GM23338 (cell line): ENCODE measurements around the gene PTGDR2.

Experiments
- CREB1 ChIP-seq: fragments of 250-450 bp; sonication (Bioruptor Pico); IDR thresholded peaks from 2 replicates; pipeline ENCODE4 v1.5.0; 2020; ENCODE audit warnings: low read depth, mild to moderate bottlenecking, moderate library complexity
- EZH2 ChIP-seq: fragments of 200-600 bp; sonication (generic); IDR thresholded peaks from one replicate; pipeline ENCODE4 v1.8.0; 2017; ENCODE audit warnings: antibody characterized with exemption, mild to moderate bottlenecking, low read depth; ENCODE audit not compliant: unreplicated experiment
- EZH2phosphoT487 ChIP-seq: fragments of 200-600 bp; sonication (generic); IDR thresholded peaks from one replicate; pipeline ENCODE4 v1.8.1; 2018; ENCODE audit warnings: antibody characterized with exemption; ENCODE audit not compliant: unreplicated experiment
- NANOG ChIP-seq: IDR thresholded peaks from 2 replicates; pipeline ENCODE4 v1.6.1; 2016; ENCODE audit warnings: antibody characterized with exemption, borderline replicate concordance
- POLR2AphosphoS5 ChIP-seq: IDR thresholded peaks from 2 replicates; pipeline ENCODE4 v1.6.1; 2016; ENCODE audit warnings: antibody characterized with exemption, low read depth
- ZNF114 ChIP-seq: fragments of 250-450 bp; sonication (Bioruptor Pico); IDR thresholded peaks from 2 replicates; pipeline ENCODE4 v1.5.0; 2020; ENCODE audit warnings: mild to moderate bottlenecking, moderate library complexity
- TF ChIP-seq, protein P1 (sequence below), 2 experiments: fragments of 200-600 bp in 1 of 2; sonication (generic) in 1 of 2; conservative IDR thresholded peaks; 2 replicates each; pipeline versions ENCODE4 v1.5.1 to v1.6.1; 2016 to 2017; ENCODE audit warnings: antibody characterized with exemption in 2 of 2, low read depth in 2 of 2, mild to moderate bottlenecking in 2 of 2, moderate library complexity in 1 of 2
- TF ChIP-seq, protein P2 (sequence below): IDR thresholded peaks from one replicate; pipeline ENCODE4 v1.6.1; 2018; ENCODE audit warnings: antibody characterized with exemption; ENCODE audit not compliant: unreplicated experiment
- TF ChIP-seq, protein P3 (sequence below): fragments of 250-450 bp; sonication (Bioruptor Pico); IDR thresholded peaks from 2 replicates; pipeline ENCODE4 v1.5.0; 2020; ENCODE audit warnings: mild to moderate bottlenecking, moderate library complexity
- TF ChIP-seq, protein P4 (sequence below): IDR thresholded peaks from 2 replicates; pipeline ENCODE4 v1.6.1; 2016; ENCODE audit warnings: antibody characterized with exemption

DNA sequence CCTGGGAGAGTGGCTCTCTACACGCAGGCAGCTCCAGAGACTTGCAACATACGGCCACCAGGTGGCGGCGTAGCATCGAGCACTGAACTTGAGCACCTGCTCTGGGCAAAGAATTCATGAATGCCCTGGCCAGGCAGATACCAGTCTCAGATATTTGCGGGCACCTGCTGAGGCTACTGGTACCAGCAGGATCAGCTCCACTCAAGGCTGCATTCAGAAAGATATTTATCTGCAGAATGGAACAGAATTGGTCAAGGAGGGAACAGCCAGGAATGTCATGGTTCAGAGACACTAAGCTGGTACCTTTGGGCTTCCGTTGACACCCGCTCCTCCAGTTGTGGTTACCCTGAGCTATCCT lies 24.6 kb downstream of the PTGDR2 start:
- TF ChIP-seq, protein P1, sequence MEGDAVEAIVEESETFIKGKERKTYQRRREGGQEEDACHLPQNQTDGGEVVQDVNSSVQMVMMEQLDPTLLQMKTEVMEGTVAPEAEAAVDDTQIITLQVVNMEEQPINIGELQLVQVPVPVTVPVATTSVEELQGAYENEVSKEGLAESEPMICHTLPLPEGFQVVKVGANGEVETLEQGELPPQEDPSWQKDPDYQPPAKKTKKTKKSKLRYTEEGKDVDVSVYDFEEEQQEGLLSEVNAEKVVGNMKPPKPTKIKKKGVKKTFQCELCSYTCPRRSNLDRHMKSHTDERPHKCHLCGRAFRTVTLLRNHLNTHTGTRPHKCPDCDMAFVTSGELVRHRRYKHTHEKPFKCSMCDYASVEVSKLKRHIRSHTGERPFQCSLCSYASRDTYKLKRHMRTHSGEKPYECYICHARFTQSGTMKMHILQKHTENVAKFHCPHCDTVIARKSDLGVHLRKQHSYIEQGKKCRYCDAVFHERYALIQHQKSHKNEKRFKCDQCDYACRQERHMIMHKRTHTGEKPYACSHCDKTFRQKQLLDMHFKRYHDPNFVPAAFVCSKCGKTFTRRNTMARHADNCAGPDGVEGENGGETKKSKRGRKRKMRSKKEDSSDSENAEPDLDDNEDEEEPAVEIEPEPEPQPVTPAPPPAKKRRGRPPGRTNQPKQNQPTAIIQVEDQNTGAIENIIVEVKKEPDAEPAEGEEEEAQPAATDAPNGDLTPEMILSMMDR (conservative IDR thresholded peaks at IDR 0.05; ENCODE audit: low read depth in 2 of 2) = peak; percentile 93
- TF ChIP-seq, protein P2, sequence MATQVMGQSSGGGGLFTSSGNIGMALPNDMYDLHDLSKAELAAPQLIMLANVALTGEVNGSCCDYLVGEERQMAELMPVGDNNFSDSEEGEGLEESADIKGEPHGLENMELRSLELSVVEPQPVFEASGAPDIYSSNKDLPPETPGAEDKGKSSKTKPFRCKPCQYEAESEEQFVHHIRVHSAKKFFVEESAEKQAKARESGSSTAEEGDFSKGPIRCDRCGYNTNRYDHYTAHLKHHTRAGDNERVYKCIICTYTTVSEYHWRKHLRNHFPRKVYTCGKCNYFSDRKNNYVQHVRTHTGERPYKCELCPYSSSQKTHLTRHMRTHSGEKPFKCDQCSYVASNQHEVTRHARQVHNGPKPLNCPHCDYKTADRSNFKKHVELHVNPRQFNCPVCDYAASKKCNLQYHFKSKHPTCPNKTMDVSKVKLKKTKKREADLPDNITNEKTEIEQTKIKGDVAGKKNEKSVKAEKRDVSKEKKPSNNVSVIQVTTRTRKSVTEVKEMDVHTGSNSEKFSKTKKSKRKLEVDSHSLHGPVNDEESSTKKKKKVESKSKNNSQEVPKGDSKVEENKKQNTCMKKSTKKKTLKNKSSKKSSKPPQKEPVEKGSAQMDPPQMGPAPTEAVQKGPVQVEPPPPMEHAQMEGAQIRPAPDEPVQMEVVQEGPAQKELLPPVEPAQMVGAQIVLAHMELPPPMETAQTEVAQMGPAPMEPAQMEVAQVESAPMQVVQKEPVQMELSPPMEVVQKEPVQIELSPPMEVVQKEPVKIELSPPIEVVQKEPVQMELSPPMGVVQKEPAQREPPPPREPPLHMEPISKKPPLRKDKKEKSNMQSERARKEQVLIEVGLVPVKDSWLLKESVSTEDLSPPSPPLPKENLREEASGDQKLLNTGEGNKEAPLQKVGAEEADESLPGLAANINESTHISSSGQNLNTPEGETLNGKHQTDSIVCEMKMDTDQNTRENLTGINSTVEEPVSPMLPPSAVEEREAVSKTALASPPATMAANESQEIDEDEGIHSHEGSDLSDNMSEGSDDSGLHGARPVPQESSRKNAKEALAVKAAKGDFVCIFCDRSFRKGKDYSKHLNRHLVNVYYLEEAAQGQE = no peak
- no peak for TF ChIP-seq EZH2phosphoT487
- no peak for TF ChIP-seq EZH2
- TF ChIP-seq POLR2AphosphoS5 = no peak
- TF ChIP-seq, protein P3, sequence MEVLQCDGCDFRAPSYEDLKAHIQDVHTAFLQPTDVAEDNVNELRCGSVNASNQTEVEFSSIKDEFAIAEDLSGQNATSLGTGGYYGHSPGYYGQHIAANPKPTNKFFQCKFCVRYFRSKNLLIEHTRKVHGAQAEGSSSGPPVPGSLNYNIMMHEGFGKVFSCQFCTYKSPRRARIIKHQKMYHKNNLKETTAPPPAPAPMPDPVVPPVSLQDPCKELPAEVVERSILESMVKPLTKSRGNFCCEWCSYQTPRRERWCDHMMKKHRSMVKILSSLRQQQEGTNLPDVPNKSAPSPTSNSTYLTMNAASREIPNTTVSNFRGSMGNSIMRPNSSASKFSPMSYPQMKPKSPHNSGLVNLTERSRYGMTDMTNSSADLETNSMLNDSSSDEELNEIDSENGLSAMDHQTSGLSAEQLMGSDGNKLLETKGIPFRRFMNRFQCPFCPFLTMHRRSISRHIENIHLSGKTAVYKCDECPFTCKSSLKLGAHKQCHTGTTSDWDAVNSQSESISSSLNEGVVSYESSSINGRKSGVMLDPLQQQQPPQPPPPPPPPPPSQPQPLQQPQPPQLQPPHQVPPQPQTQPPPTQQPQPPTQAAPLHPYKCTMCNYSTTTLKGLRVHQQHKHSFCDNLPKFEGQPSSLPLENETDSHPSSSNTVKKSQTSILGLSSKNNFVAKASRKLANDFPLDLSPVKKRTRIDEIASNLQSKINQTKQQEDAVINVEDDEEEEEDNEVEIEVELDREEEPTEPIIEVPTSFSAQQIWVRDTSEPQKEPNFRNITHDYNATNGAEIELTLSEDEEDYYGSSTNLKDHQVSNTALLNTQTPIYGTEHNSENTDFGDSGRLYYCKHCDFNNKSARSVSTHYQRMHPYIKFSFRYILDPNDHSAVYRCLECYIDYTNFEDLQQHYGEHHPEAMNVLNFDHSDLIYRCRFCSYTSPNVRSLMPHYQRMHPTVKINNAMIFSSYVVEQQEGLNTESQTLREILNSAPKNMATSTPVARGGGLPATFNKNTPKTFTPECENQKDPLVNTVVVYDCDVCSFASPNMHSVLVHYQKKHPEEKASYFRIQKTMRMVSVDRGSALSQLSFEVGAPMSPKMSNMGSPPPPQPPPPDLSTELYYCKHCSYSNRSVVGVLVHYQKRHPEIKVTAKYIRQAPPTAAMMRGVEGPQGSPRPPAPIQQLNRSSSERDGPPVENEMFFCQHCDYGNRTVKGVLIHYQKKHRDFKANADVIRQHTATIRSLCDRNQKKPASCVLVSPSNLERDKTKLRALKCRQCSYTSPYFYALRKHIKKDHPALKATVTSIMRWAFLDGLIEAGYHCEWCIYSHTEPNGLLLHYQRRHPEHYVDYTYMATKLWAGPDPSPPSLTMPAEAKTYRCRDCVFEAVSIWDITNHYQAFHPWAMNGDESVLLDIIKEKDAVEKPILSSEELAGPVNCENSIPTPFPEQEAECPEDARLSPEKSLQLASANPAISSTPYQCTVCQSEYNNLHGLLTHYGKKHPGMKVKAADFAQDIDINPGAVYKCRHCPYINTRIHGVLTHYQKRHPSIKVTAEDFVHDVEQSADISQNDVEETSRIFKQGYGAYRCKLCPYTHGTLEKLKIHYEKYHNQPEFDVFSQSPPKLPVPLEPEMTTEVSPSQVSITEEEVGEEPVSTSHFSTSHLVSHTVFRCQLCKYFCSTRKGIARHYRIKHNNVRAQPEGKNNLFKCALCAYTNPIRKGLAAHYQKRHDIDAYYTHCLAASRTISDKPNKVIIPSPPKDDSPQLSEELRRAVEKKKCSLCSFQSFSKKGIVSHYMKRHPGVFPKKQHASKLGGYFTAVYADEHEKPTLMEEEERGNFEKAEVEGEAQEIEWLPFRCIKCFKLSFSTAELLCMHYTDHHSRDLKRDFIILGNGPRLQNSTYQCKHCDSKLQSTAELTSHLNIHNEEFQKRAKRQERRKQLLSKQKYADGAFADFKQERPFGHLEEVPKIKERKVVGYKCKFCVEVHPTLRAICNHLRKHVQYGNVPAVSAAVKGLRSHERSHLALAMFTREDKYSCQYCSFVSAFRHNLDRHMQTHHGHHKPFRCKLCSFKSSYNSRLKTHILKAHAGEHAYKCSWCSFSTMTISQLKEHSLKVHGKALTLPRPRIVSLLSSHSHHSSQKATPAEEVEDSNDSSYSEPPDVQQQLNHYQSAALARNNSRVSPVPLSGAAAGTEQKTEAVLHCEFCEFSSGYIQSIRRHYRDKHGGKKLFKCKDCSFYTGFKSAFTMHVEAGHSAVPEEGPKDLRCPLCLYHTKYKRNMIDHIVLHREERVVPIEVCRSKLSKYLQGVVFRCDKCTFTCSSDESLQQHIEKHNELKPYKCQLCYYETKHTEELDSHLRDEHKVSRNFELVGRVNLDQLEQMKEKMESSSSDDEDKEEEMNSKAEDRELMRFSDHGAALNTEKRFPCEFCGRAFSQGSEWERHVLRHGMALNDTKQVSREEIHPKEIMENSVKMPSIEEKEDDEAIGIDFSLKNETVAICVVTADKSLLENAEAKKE = no peak
- TF ChIP-seq CREB1 (CRISPR knock-in tag) = no peak
- TF ChIP-seq, protein P4, sequence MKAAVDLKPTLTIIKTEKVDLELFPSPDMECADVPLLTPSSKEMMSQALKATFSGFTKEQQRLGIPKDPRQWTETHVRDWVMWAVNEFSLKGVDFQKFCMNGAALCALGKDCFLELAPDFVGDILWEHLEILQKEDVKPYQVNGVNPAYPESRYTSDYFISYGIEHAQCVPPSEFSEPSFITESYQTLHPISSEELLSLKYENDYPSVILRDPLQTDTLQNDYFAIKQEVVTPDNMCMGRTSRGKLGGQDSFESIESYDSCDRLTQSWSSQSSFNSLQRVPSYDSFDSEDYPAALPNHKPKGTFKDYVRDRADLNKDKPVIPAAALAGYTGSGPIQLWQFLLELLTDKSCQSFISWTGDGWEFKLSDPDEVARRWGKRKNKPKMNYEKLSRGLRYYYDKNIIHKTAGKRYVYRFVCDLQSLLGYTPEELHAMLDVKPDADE = no peak
- no peak for TF ChIP-seq ZNF114
- TF ChIP-seq NANOG = no peak
